GM23248 (cell line): ENCODE data around the gene KCTD5.

Source experiments
- EZH2 ChIP-seq: fragments of 200-600 bp; sonication (generic); IDR thresholded peaks from 2 replicates; pipeline ENCODE4 v1.6.1; 2018; ENCODE audit warnings: antibody characterized with exemption, mild to moderate bottlenecking; ENCODE audit not compliant: insufficient read depth, poor library complexity, severe bottlenecking
- EZH2phosphoT487 ChIP-seq: fragments of 200-600 bp; sonication (generic); IDR thresholded peaks from 2 replicates; pipeline ENCODE4 v1.6.1; 2018; ENCODE audit warnings: antibody characterized with exemption, moderate library complexity, mild to moderate bottlenecking, low read depth; ENCODE audit not compliant: insufficient read depth

DNA sequence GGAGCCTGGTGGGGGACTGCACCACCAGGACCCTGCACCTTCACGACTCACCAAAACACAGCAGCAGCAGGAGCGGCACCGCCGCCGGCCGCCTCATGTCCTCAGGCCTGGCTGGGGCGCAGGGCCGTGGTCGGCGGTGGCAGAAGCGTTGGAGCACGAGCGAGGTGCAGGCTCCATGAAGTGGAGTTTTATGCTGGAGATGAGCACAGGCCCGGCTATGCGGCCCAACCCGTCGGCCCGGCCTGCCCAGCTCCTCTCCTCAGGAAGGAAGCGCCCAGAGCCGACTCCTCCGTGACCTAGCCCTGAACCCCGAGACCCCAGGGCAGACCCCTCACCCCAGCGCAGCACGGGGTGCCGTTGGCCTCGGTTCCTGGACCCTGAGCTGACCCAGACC lies 37.7 kb downstream of the KCTD5 start, which contains the start of gene PRSS27:
- TF ChIP-seq EZH2: no peak
- no peak for TF ChIP-seq EZH2phosphoT487
